GM21825 (cell line): Measurements from ENCODE around the gene ATP5PD.

Experiments
- ATAC-seq: cut with Tn5 transposase; IDR thresholded peaks from one replicate; pipeline ENCODE4 v1.9.1; 2021; ENCODE audit warnings: mild to moderate bottlenecking, moderate library complexity; ENCODE audit not compliant: unreplicated experiment

The ATP5PD gene

DNA sequence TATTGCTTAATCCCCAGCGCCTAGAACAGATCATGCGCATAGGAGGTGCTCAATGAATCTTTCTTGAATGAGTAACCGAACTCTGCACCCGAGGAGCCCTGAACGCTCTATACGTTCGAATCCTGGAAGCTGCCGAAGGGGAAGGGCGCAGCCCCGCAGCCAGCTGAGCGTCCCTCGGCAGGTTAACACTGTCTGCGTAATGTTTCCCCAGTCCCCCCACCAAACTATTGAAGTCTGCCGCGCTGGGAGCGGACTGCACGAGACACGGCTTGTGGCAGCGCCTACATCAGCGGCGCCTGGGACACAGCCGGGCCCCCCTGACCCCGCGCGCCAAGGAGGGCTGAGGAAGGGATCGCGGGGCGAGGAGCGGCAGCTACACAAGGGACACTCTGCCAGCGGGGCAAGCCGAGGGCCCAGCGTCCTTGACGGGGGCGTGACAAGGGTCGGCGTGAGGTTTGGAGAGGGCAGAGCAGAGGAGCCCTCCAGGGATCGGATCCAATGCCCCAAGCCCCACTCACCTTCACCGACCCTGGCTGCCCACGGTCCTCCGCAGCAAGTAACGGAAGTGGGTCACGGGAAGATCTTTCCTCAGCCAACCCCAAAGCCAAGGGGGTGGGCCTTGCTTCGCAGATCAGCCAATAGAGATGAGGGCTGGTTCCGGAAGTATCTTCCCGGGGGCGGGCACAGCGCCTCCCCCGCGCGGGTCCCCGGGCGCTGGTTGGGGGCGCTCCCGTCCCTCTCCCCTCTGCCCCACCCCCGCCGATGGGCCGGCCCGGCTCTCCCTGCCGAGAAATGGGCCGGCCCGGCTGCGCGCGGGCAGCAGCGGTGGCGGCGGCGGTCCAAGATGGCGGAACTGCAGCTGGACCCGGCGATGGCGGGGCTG is at the start of gene ATP5PD, which contains the start of gene KCTD2:
Gene ATP5PD (minus strand): TSS at position 563 of the 883 bp plus-strand sequence. CDS start 4,319 bp downstream, outside the sequence.
Gene KCTD2 (plus strand): TSS at position 819 of the 883 bp plus-strand sequence. CDS start 26 bp downstream, at position 845.
- peak; percentile 88 for ATAC-seq

DNA sequence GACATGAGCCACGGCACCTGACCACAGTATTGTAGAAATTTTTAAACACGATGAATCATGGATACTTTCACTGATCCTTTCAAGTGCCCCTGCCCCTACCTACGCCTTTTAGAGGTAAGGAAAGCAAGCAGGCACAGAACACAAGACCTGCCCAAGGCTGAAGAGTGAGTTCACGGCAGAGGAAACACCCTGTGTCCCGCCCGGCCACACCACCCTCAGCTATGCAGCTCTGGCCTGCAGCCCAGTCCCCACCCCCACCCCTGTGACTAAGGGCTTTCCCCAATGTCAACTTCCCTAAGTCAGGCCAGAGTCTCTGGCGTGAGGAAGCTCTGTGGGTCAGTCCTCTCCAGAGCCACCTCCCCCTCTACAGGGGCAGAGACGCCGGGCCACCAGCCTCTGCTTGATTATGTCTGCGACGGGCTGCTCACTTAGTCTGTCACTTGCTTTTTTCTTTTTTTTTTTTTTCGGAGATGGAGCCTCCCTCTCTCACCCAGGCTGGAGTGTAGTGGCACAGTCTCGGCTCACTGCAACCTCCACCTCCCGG is 49.4 kb upstream of the ATP5PD start:
- no peak for ATAC-seq

DNA sequence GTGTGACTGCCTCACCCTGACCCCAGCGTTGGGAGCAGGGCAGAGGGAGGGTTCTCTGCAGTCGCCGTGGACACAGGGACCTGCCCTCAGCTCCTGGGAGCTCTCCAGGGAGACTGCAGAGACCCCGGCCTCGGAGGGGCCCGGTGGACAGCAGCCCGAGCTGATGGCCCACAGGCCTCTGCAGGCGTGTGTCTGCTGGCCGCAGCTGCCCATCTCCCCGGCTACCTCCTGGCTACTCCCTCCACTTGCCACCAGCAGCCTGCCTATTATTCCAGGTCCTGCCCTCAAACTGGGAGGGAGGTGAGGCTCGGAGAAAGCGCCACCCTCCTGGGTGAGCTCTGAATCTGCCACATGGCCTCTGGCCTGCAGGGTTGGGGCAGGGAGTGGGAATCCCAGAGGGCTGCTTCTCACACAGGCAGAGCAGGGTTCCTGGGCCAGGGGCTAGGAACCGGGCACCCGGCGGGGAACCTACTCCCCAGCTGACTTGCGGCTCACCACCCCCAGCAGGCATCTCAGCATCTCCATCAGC is 48.2 kb upstream of the ATP5PD start:
- ATAC-seq = no peak

DNA sequence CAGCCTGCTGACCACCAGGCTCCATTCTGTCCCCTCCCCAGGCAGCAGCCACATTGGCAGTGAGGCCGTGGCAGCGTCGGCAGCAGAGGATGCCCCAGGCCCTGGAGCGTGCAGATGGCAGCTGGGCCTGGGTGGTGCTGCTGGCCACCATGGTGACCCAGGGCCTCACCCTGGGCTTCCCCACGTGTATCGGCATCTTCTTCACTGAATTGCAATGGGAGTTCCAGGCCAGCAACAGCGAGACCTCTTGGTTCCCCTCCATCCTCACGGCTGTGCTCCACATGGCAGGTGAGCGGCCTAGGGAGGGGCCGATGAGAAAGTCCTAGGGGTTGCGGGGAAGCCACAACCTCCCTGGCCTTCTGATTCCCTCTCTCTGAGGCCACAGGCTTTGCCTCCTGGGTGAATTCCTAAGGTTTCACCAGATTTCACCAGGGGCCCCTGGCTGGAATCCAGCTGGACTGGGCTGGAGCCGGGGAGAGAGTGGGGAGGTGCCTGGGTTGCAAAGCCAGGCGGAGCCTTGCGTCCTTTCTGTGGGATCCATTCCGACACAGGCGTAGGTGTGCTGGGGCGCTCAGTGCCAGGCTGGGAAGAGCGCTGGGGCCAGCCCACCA is 46.9 kb upstream of the ATP5PD start:
- no peak for ATAC-seq

DNA sequence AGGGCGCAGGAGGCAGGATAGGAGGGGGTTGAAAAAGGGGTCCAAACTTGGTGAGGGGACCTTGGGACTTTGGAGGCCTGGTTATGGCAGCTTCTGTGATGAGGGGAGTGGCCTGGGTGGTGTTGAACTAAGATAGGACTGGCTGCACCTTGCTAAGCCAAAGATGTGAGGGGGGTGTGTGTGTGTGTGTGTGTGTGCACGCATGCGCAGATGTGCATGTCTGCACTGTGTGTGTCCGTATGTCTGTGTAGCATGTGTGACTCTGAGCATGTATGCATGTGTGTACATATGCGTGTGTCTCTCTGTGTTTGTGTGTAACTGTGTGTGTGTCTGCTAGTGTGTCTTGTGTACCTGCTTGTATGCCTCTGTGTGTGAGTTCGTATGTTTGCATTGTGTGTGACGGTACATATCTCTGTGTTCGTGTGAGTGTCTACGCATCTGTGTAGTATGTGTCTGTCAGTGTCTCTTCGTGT is 45.1 kb upstream of the ATP5PD start:
- no peak for ATAC-seq

DNA sequence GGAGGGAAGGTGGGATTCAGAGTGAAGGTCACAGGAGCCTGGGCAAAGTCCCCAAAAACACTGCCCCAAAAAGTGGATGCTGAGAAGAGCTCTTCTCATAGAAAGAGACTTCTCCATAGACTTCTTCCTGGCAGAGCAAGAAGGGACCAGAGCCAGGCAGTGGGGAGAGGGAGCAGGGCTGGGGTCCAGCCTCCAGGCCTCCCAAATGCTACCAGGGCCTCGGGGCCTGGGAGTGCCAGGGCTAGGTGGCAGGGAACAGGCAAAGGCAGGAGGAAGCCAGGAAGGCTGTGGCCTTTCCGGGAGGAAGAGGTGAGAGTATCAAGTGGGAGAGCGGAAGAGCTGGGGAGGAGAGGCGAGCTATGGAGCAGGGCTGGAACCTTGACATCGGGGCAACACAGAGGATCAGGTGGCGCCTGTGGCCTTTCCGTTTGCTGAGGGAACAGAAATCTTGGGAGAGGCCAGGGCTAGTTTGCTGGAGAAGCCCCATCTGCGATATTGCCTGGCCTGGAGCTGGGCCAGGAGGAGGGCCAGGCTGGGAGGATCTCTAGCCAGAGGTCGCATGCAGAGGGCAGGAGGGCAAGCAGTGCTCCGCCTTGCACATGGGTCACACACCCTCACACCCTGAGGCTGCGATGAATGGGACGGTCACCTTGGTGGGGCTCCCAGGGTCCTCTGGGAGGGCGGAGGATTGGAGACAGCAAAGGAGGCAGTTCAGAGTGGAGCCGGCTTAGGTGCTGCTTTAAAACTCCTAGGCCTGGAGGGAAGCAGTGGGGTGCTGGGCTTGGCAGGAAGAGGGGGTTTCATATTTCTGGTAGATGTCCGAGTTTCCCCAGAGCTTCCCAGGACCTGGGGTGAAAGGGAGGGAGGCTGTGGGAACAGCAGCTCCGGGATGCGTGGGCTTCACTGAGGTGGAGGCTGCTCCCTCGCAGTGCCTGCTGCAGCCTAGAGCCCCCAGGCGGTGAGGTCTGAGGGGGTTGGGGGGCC is 44.4 kb upstream of the ATP5PD start:
- ATAC-seq = no peak

DNA sequence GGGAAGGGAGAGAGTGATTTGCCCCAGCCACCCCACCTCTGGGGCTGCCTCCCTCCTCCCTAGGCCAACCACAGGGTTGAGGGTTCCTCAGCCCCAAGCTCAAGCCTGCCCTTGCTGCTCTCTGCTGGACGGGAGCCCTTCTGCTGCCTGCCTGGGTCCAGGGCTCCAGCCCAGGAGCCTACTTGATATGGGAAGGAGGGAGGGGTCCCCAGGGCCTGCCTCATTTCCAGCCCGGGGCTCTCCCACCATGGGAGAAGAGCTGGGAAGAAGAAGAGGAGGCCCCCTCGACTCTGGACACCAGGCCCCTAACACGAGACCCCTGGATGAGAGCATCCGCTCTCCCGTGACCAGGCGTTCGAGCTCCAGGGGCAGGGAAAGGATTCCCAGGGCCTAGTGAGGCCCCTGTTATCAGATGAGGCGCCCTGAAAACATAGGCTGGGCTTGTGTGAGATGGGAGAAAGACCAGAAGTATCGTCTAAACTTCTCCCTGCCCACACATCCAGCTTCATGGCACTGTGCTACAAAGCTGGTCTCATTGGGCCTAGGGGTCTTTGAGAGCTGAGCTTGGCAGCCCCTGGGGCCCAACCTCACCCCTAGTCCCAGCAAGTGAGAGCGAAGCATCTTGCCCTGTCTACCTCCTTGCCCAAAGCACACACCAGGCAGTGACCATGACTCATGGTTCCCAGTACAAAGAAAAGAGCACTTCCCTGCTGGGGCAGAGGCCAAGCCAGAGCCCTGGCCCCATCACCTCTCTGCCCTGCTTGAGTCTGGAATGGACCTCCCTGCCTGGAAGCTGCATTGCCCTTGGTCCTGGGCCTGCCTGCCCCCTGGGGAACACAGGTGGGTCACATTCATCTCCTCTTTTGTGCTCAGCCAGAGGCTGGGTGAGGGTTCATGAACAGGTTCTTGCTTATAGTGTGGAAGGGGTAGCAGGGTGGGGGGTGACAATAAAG is 42.0 kb upstream of the ATP5PD start:
- ATAC-seq = no peak

DNA sequence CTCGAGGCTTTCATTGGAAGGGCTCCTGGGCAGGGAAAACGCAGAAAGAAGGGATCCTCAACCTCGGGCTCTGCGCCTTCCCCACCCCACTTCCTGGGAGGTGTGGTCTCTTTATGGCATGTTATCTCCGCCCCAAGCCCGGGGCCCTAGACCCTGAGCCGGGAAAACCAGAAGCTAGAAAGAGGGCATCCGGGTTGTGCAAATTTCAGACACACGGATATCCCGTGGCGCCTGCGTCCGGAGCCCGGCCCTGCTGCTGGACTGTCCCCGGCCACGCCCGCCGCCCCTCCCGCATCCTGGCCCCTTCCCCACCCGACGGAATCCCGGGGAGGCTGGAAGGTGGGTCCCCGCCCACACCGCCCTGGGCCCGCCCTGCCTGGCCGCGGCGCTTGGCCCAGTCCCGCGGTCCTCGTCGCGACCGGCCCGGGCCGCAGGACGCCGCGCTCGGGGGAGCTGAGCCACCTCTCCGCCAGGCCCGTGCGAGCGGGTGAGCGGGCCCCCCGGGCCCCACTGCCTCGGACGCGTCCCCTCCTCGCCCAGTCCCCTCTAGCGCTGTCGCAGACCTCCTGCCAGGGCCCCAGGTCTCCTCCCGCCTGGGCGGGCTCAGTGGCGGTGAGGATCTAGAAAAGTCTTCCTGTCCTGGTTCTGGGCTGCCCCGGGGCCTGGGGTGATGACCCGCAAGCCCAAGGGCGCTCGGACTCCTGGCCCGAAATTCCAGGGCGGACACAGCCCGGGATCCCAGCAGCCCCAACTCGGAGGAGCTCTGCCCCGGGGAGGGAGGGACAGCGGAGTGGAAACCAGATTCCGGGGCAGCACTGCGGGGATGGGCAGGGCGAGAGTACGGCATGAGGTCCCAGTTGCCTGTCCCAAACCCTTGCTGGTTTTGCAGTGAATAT is 41.0 kb upstream of the ATP5PD start, which contains the start of gene SLC16A5:
Gene SLC16A5 (plus strand): TSS at position 397 of the 896 bp plus-strand sequence. CDS start 5,683 bp downstream, outside the sequence.
- ATAC-seq = no peak

DNA sequence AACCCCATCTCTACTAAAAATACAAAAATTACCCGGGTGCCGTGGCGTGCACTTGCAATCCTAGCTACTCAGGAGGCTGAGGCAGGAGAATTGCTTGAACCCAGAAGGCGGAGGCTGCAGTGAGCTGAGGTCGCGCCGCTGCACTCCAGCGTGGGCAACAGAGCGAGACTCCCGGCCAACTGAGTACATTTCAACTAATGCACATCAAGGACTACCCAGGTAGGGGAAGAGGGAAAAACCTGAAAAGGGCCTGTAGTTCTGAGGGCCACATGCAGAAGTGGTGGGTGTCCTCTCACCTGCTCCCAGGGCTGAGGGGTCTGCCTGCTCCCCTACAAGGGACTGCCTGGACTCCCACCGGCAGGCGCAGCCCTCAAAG is 40.4 kb upstream of the ATP5PD start:
- ATAC-seq = no peak

DNA sequence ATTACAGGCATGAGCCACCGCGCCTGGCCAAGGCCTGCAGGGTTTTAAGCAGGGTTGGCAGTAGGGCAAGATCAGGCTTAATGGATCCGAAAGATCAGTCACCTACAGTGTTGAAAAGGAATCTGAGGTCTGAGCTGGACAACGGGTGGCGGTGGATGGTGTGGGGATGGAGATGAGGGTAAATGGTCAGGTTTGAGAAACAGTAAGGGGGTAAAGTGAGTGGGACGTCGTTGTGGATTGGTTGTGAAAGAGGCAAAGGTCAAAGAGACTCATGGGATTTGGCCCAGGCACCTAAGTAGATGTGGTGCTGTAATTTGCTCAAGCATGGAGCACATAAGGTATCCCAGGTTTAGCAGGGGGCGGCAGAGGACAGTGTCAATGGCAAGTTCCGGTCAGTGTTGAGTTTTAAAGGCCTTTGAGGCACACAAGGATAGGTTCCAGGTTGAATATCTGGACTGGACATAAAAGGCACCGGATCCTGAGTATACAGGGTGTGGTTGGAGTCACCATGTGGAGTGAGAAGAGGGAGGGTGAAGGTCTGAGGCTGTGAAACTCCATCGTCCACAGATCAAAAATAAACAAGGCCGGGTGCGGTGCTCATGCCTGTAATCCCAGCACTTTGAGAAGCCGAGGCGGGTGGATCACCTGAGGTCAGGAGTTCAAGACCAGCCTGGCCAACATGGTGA is 39.9 kb upstream of the ATP5PD start:
- ATAC-seq = no peak

DNA sequence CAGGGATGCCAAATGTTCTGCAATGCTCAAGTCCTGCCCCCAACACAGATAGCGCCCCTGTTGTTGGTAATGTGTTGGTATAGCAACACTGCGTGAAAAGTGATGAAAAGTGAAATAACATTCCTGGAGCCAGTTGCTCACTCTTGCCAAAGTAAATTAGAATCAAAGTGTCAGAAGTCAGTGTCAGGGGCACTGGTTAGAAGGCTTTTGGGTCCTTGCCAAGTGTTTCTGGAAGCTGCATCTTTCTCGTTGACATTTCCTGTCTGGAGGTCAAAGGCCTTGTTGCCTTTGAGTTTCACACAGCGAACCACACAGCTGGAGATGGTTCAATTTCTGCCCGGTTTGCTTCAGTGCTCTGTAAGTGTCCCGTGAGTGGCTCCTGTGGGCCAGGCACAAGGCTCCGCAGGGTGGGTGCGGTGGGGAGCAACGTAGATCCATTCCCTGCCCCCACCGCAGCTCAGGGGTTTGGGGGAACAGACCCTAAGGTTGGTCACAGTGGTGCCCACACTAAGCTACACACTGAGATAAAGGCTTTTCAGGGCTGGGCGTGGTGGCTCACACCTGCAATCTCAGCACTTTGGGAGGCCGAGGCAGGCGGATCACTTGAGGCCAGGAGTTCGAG is 37.4 kb upstream of the ATP5PD start:
- no peak for ATAC-seq

DNA sequence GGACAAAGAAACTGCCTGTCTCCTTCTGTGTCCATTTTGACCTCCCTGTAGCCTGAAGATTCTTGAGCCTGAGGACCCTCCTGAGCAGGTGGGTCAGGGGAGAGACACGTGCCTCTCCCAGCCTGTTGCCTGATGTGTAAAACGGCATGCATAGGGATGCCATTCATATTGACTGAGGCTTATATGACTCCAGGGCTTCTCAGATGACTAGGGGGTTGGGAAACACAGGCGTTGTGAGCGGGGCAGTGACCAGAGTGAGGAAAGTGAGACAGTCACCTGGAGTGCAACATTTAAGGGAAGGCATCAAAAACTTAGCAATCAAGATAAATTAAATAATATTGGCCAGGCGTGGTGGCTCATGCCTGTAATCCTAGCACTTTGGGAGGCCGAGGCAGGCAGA is 35.9 kb upstream of the ATP5PD start:
- no peak for ATAC-seq

DNA sequence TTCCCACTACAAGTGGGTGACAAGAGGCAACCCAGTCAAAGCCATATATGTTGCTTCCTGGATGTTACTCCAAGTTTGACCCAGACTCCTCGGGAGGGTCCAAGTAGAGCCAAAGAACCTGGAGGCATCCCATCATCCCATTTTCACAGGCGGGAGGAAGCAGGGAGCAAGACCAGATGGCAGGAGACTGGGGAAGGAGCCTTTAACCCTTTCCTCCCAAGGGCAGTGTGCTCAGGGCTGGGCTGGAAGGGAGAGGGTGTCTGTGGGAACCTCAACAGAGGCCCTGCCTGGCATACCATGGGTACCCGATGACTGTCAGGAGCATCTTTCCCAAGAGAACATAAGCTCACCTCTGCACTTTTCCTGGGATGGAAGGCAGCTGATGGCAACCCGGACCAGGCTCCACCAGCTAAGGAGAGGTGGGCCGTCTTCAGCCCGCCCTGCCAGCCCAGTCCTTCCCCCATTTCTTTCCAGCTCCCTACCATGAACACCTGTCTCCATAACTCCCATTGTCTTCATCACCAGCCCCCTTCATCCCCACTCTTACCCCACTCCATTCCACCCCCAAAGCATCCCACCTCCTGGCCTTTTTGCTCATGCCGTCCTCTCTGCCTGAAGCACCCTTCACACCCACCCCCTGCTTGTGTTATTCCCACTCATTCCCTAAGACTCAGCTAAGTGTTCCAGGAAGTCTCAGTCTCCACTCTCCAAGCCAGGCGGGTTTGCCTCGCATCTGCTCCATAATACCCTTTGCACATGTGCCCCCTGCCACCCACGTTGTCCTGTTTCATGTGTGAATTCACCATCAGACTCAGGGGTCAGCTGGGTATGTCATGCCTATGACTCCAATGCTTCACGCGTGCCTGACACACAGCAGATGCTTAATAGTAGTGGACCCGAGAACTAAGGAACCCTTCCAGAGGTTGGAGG is 35.1 kb upstream of the ATP5PD start:
- ATAC-seq = no peak

DNA sequence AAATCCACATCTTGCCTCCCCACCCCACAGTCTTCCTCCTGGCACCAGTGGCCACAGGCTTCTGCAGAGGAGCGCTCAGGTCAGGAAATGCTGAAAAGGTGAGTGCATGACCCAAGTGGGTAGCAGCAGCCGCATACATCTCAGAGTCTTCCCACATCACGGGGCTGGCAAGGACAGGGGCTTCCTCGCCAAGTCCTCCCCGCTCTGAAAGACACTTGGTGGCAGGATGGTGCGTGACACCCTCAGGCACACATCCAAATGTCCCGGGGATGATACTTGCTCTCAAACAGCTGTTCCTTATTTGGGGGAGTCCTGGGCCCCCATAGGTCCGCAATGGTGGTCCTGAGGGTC is 32.2 kb upstream of the ATP5PD start:
- ATAC-seq = no peak

DNA sequence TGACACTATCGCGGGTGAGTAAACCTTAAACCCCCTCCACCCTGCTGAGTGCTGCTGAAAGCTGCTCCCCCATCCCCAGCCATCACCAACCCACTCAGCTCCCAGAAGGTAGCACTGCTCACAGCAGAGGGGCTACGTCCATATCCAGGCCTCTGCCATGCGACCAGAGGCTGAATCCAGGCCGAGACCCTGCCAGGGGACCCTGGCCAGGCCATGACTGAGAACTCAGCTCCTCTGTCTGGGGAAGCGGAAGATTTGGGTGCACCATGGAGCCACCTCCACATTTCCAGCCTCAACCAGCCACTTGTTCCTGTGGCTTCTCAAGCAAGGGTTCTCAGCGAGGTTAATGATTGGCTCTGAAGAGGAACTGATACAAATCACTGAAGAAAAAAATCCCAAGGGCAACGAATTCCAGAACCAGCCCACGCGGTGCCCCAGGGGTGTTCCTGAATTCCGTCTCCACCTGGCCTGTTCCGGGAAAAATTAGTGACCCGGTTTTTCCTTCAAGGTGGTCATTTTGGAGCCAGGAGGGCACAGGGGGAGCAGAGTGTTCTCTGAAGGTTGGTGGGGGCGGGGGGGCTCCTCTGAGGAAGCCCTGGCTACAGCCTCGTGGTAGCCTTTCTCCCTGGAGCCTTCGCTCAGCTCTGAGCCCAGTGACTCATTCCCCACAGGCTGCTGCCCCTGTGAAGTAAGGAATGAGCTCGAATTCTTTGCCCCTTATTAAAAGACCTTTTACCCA is 31.7 kb upstream of the ATP5PD start:
- ATAC-seq = no peak
